Upper lobe of left lung (tissue), 4 donors: Measurements from ENCODE around the gene EML1.

Experiments
- EP300 ChIP-seq, 4 donors: sonication (generic); formaldehyde crosslinking; IDR thresholded peaks; one replicate each; pipeline ENCODE4 v1.5.1; 2017; ENCODE audit warnings: antibody characterized with exemption in 4 of 4, control low read depth in 2 of 4
- POLR2AphosphoS5 ChIP-seq, 2 donors: sonication (generic); formaldehyde crosslinking; IDR thresholded peaks; one replicate each; pipeline ENCODE4 v1.5.1; 2017; ENCODE audit warnings: antibody characterized with exemption in 2 of 2
- TF ChIP-seq, protein P1 (sequence below), 6 experiments: fragments of 450-650 bp in 4 of 6; fragments of 200-600 bp in 2 of 6; sonication (generic) in 2 of 6; IDR thresholded peaks; one replicate each; pipeline ENCODE4 v1.5.1; 2016 to 2019; ENCODE audit warnings: antibody characterized with exemption in 6 of 6

GRCh38 chr14:99850709-99851108, 57.5 kb downstream of the EML1 start:
- no peak for TF ChIP-seq EP300 (IDR thresholded peaks at IDR 0.05)
- TF ChIP-seq, protein P1, sequence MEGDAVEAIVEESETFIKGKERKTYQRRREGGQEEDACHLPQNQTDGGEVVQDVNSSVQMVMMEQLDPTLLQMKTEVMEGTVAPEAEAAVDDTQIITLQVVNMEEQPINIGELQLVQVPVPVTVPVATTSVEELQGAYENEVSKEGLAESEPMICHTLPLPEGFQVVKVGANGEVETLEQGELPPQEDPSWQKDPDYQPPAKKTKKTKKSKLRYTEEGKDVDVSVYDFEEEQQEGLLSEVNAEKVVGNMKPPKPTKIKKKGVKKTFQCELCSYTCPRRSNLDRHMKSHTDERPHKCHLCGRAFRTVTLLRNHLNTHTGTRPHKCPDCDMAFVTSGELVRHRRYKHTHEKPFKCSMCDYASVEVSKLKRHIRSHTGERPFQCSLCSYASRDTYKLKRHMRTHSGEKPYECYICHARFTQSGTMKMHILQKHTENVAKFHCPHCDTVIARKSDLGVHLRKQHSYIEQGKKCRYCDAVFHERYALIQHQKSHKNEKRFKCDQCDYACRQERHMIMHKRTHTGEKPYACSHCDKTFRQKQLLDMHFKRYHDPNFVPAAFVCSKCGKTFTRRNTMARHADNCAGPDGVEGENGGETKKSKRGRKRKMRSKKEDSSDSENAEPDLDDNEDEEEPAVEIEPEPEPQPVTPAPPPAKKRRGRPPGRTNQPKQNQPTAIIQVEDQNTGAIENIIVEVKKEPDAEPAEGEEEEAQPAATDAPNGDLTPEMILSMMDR (IDR thresholded peaks at IDR 0.05) = no peak
- TF ChIP-seq POLR2AphosphoS5 (IDR thresholded peaks at IDR 0.05) = peak in 1 of 2 donors; percentile 29
